AG10803 (cell line): ENCODE results near the gene HAND2.

Experiments used
- DNase-seq: peaks from one replicate; pipeline ENCODE4 v3.0.0; 2010; ENCODE audit warnings: low read depth
- H3K4me3 ChIP-seq: 2 replicates; pipeline ENCODE4 v1.5.1; 2011; ENCODE audit warnings: mild to moderate bottlenecking, low read length, control low read depth
- TF ChIP-seq, protein P1 (sequence below): conservative IDR thresholded peaks from 2 replicates; pipeline ENCODE4 v1.5.1; 2011; ENCODE audit warnings: mild to moderate bottlenecking, low read length, control low read depth, inconsistent platforms

Gene HAND2

DNA sequence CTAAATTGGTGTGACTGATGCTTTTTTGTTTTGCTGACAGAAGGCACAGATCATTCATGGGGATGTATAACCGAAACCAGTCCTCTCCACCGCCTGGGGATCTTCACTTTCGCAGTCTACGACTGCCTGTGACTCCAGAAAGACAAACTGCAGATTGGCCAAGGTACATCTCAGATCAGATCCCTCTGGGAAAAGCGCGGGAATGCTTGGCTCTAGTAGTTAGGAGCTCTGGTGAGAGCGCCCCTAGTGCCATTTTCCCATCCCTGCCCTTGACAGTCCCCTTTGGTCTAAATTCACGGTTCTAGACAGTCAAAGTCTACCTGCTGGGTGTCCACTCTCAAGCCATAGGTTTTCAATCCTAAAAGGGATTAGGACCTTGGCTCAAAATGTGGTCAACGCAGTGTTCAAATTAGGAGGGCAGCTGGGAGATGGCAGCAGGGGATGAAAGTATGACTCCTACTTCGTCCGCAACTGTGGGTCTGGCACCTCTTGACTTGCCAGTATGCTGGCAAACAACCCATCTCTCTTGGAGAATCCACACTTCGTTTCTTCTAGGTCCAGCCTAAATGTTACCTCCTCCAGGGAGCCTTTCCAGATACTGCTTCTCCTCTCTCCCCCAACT, 6.9 kb upstream of the HAND2 start:
- TF ChIP-seq, protein P1, sequence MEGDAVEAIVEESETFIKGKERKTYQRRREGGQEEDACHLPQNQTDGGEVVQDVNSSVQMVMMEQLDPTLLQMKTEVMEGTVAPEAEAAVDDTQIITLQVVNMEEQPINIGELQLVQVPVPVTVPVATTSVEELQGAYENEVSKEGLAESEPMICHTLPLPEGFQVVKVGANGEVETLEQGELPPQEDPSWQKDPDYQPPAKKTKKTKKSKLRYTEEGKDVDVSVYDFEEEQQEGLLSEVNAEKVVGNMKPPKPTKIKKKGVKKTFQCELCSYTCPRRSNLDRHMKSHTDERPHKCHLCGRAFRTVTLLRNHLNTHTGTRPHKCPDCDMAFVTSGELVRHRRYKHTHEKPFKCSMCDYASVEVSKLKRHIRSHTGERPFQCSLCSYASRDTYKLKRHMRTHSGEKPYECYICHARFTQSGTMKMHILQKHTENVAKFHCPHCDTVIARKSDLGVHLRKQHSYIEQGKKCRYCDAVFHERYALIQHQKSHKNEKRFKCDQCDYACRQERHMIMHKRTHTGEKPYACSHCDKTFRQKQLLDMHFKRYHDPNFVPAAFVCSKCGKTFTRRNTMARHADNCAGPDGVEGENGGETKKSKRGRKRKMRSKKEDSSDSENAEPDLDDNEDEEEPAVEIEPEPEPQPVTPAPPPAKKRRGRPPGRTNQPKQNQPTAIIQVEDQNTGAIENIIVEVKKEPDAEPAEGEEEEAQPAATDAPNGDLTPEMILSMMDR = no peak
- DNase-seq = no peak
- no peak overlapping the region for H3K4me3 ChIP-seq

DNA sequence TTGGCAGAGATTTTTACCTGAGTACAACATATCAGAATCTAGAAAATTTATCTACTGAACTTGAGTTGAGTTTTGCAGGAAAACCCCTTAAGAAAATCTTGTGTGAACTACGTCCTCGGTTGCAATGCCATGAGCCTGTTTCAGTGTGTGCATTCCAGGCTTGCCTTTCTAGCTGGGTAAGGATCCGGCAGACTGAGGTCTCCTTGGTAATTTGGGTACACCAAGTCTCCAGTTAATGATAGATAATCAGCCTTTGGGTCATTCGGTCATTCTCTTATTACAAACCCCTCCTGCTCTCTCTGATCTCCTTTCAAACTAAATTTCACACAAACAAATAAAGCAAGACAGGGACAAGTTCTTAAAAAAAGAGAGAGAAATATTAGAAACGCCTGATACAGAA, 5.9 kb upstream of the HAND2 start:
- TF ChIP-seq, protein P1 = no peak
- no peak for DNase-seq
- no peak overlapping the region for H3K4me3 ChIP-seq

DNA sequence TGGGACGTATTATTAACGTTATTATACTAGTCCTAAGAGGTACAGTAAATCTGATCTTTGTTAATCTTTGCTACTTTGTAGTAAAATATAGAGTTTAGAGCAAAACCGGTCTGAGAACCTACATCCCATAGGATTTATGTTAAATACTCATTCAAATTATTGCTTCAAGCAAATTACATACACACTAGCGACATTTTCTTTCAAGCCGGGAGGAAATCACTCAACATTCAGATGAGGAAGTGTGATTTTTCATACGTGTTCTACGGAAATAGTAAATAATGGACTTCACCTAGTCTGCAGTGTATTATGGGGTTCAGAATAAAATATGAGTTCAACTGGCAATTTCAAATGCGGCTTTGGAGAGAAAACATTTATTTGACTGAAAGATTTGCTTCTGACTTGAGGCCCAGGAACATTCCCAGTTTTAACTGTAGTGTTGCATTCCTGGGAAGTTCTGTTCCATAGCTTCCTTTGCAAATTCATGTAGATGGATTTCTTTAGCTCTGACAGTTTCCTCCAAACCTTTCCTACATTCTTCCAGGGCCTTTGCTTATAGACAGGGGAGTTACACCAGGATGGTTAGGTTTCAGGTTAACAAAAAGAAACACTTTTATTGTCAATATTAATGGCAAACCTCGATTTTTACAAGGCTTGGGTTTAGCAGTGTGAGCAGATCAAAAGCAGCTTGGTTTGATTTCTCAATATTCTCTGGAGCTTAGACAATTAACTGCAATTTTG, 5.3 kb upstream of the HAND2 start:
- TF ChIP-seq, protein P1 = no peak
- DNase-seq = no peak

GRCh38 chr4:173534434-173534833, 4.4 kb upstream of the HAND2 start:
- no peak overlapping the region for H3K4me3 ChIP-seq
- DNase-seq = no peak
- TF ChIP-seq, protein P1 = no peak

More for the DNA sequence above, 5.3 kb upstream of the HAND2 start:
- no peak overlapping the region for H3K4me3 ChIP-seq

GRCh38 chr4:173532725-173533511, 2.9 kb upstream of the HAND2 start:
- TF ChIP-seq, protein P1 = no peak
- H3K4me3 ChIP-seq = no peak overlapping the region
- no peak for DNase-seq

GRCh38 chr4:173531086-173531965, 1.3 kb upstream of the HAND2 start:
- DNase-seq = no peak
- TF ChIP-seq, protein P1 = no peak
- H3K4me3 ChIP-seq = no peak overlapping the region
